Stimulated activated naive CD8-positive, alpha-beta T cell treated with anti-CD3 and anti-CD28 coated beads, Interleukin-15, Interleukin-2, amounts not matched to agents 100 ng/mL and 50 ng/mL, for 24 hours (primary cell): ENCODE data around the gene JPT1.
"Not testable (repeated sequence)": the region's sequence is repeated elsewhere in the genome, so short reads cannot be mapped to it uniquely, and the experiment has no call there.

Source experiments
- H3K27ac Mint-ChIP-seq: one replicate; pipeline ENCODE4 v1.8.0; 2021; ENCODE audit warnings: mild to moderate bottlenecking, mixed read lengths
- H3K27me3 Mint-ChIP-seq: one replicate; pipeline ENCODE4 v1.8.0; 2021; ENCODE audit warnings: mixed read lengths
- H3K36me3 Mint-ChIP-seq: one replicate; pipeline ENCODE4 v1.8.0; 2021; ENCODE audit warnings: low read depth, mixed read lengths
- H3K4me1 Mint-ChIP-seq: one replicate; pipeline ENCODE4 v1.8.0; 2021; ENCODE audit warnings: low read depth, mixed read lengths
- H3K4me3 Mint-ChIP-seq: one replicate; pipeline ENCODE4 v1.8.0; 2021; ENCODE audit warnings: mild to moderate bottlenecking, mixed read lengths
- H3K9me3 Mint-ChIP-seq: one replicate; pipeline ENCODE4 v1.8.0; 2021; ENCODE audit warnings: mixed read lengths

JPT1 gene

GRCh38 chr17:75144816-75145512, 9.3 kb downstream of the JPT1 start:
- peaks cover 75% of the 10 kb centered on the region for H3K36me3 Mint-ChIP-seq
- H3K4me3 Mint-ChIP-seq, result no peak overlapping the region
- H3K27ac Mint-ChIP-seq, result no peak overlapping the region
- H3K4me1 Mint-ChIP-seq, result peaks cover 13% of the 10 kb centered on the region
- no peaks in the 10 kb centered on the region for H3K27me3 Mint-ChIP-seq
- H3K9me3 Mint-ChIP-seq, result no peaks in the 10 kb centered on the region

DNA sequence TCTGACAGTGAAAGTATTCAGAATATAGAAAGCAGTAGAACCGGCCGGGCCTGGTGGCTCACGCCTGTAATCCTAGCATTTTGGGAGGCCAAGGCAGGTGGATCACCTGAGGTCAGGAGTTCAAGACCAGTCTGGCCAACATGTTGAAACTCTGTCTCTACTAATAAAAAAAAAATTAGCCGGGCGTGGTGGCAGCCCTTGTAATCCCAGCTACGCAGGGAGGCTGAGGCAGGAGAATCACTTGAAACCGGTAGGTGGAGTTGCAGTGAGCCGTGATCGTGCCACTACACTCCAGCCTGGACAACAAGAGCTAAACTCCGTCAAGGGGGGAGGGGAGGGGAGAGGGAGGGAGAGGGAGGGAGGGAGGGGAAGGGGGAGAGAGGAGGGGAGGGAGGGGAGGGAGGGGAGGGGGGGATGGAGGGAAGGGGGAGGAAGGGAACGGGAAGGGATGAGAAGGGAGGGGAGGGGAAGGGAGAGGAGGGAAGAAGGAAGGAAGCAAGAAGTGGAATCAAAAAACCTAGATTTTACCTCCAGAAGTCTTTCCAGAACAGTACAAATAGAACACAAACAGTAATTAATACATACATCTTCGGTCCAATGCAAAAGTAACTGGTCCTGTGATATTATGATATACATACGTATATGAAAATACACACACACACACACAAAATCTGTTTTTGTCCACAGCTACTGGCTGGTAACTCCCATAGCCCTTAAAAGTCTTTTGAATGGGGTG, 11.9 kb downstream of the JPT1 start:
- Mint-ChIP-seq H3K36me3 (peaks cover 61% of the 10 kb centered on the region), H3K27me3 (no peaks in the 10 kb centered on the region)

DNA sequence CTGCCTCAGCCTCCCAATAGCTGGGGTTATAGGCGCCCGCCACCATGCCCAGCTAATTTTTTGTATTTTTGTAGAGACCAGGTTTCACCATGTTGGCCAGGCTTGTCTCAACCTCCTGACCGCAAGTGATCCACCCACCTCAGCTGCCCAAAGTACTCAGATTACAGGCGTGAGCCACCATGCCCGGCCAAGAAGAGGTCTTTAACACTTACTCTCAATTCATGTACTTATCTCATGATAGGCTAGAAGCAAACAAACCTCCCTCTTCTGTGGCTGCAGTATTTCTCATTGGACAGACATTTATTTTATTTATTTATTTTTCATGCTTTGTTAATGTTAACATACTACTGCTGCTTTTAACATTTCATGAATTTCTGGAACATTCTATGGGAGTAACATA, 15.8 kb downstream of the JPT1 start:
- Mint-ChIP-seq H3K27me3 (no peaks in the 10 kb centered on the region), H3K27ac (no peak overlapping the region), H3K4me1 (peaks cover 8% of the 10 kb centered on the region), H3K4me3 (no peak overlapping the region), H3K36me3 (peaks cover 44% of the 10 kb centered on the region), H3K9me3 (no peaks in the 10 kb centered on the region)

More for the DNA sequence above, 11.9 kb downstream of the JPT1 start:
- no peaks in the 10 kb centered on the region for H3K9me3 Mint-ChIP-seq
- H3K4me3 Mint-ChIP-seq, result no peak overlapping the region
- peaks cover 8% of the 10 kb centered on the region for H3K4me1 Mint-ChIP-seq
- no peak overlapping the region for H3K27ac Mint-ChIP-seq

DNA sequence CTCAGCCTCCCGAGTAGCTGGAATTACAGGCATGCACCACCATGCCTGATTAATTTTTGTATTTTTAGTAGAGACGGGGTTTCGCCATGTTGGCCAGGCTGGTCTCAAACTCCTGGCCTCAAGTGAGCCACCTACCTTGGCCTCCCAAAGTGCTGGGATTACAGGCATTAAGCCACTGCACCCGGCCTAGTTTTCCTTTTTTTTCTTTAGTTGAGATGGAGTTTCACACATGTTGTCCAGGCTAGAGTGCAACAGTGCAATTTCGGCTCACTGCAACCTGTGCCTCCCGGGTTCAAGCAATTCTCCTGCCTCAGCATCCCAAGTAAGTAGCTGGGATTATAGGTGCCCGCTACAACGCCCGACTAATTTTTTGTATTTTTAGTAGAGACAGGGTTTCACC, 16.6 kb downstream of the JPT1 start:
- not testable (repeated sequence) for H3K4me3 Mint-ChIP-seq, H3K4me1 Mint-ChIP-seq, H3K27me3 Mint-ChIP-seq, H3K27ac Mint-ChIP-seq, H3K9me3 Mint-ChIP-seq
- H3K36me3 Mint-ChIP-seq, result peaks cover 44% of the 10 kb centered on the region

DNA sequence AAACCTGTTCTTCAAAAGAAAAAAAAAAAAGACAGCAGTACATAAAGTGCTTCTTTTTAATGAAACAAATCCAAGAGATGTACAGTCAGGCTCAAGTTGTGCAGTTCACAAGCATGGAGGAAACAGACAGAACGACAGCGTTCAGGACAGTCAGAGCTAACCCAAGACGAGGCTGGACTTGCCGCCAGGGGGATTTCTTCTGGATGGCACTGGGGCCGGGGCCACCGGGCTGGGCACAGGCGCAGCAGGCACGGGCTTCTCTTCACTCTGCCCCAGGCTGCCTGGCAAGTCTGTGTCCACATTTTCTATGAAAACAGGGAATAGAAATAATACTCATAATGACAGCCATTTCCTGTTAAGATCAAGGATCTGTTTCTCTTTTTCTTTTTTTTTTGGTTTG, 18.4 kb downstream of the JPT1 start:
- Mint-ChIP-seq H3K27me3 (no peaks in the 10 kb centered on the region), H3K36me3 (peaks cover 39% of the 10 kb centered on the region), H3K4me3 (no peak overlapping the region), H3K9me3 (no peaks in the 10 kb centered on the region), H3K4me1 (peaks cover 6% of the 10 kb centered on the region), H3K27ac (peak overlapping the region; percentile 24)

- Mint-ChIP-seq H3K4me3 (no peak overlapping the region), H3K4me1 (peaks cover 8% of the 10 kb centered on the region), H3K9me3 (no peaks in the 10 kb centered on the region), H3K27me3 (no peaks in the 10 kb centered on the region), H3K27ac (peak overlapping the region; percentile 24), H3K36me3 (peaks cover 38% of the 10 kb centered on the region)
Measured at GRCh38 chr17:75135452-75135851, 18.9 kb downstream of the JPT1 start.

- not testable (repeated sequence) for H3K4me3 Mint-ChIP-seq, H3K9me3 Mint-ChIP-seq, H3K27me3 Mint-ChIP-seq, H3K27ac Mint-ChIP-seq
- peaks cover 30% of the 10 kb centered on the region for H3K36me3 Mint-ChIP-seq
- peaks cover 15% of the 10 kb centered on the region for H3K4me1 Mint-ChIP-seq
Measured at GRCh38 chr17:75133607-75134347, 20.5 kb downstream of the JPT1 start.

DNA sequence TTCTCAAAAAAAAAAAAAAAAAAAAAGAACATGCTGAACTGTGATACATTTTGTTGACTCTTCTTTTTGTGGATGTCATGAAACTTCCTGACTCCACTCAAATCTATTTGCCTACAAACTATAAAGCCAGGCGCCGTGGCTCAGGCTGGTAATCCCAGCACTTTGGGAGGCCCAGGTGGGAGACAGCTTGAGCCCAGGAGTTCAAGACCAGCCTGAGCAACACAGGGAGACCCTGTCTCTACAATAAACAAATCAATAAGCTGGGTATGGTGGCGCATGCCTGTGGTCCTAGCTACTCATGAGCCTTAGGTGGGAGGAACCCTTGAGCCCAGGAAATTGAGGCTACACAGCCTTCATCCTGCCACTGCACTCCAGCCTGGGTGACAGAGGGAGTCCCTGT, 21.3 kb downstream of the JPT1 start:
- Mint-ChIP-seq H3K9me3 (no peaks in the 10 kb centered on the region), H3K27ac (no peak overlapping the region), H3K36me3 (peaks cover 30% of the 10 kb centered on the region), H3K4me1 (peaks cover 15% of the 10 kb centered on the region), H3K4me3 (no peak overlapping the region), H3K27me3 (no peaks in the 10 kb centered on the region)

GRCh38 chr17:75132018-75133000, 22.0 kb downstream of the JPT1 start:
- not testable (repeated sequence) for H3K27me3 Mint-ChIP-seq, H3K9me3 Mint-ChIP-seq
- Mint-ChIP-seq H3K36me3 (peaks cover 30% of the 10 kb centered on the region), H3K4me1 (peaks cover 15% of the 10 kb centered on the region), H3K4me3 (peak overlapping the region; percentile 87), H3K27ac (peak overlapping the region; percentile 91)

DNA sequence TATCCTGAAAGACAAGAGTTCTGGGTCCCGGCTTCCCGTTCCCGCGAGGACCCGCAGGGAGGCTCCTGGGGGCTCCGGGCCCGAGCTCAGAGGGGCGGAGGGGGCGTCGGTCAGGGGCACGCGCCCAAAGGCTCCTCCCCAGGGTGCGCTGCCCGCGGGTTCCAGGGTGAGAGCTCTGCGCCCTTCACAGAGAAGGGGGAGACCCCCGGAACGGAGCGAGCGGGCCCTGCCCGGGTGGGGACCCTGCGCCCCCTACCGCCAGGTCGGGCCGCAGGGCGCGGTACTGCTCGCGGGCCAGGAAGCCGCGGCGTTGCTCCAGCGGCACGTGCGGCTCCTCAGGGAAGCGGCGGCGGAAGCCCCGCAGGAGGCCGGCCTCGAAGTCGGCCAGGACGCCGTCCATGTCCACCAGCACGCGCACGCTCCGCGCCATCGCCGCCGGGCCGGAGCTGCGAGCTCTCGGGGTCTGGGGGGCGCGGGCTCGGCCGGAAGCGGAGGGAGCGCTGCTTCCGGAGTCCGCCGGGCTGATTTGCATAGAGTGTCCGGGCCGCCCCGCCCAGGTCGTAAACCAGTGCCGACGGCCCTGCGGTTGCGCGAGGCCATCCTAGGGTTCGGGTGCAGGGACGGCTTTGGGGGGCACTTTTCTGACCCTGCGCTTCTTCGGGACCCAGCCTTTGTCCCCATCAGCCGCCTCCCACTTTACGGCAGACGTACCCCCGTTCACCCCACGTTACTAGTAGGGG, 22.9 kb downstream of the JPT1 start, which contains the start of gene NT5C:
Gene NT5C, minus strand, starts transcription at position 465 of the 740 bp plus-strand sequence. Its CDS starts 35 bp downstream, at position 430.
- Mint-ChIP-seq H3K27ac (peak within 1 kb of the TSS; percentile 91), H3K4me3 (peak within 1 kb of the TSS; percentile 87), H3K9me3 (no peaks in the 10 kb centered on the region), H3K27me3 (no peaks in the 10 kb centered on the region), H3K4me1 (peaks cover 16% of the 10 kb centered on the region), H3K36me3 (peaks cover 26% of the 10 kb centered on the region)

DNA sequence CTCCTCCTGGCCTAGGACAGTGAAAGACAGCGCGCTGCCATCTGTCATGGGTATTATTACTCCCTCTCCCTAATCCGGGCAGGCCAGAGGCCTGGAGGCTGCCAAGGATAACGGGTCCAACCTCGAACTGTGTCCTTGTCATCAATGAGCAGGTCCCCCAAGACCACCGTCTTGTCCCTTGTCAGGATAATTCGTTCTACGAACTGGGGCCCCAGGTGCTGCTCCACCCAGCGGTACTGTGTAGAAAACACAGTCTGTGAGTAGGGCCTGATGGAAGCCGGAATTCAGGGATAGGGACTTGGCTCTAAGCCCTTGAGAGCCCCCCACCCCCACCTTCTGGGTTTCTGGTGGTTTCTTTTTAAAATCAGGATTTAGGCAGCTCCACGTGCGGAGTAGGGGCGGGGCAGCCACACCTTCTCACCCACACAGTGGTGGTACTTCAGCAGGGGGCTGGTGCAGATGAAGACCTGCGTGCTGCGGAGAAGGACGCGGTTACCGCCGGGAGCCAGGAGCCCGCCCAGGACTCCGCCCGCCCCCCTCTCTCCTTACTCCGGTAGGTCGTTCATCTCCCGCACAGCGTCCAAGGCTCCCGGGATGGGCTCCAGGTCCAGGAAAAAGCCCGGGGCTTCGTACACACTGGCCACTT, 23.6 kb downstream of the JPT1 start:
- H3K36me3 Mint-ChIP-seq, result peaks cover 20% of the 10 kb centered on the region
- peaks cover 23% of the 10 kb centered on the region for H3K4me1 Mint-ChIP-seq
- H3K9me3 Mint-ChIP-seq, result no peaks in the 10 kb centered on the region

DNA sequence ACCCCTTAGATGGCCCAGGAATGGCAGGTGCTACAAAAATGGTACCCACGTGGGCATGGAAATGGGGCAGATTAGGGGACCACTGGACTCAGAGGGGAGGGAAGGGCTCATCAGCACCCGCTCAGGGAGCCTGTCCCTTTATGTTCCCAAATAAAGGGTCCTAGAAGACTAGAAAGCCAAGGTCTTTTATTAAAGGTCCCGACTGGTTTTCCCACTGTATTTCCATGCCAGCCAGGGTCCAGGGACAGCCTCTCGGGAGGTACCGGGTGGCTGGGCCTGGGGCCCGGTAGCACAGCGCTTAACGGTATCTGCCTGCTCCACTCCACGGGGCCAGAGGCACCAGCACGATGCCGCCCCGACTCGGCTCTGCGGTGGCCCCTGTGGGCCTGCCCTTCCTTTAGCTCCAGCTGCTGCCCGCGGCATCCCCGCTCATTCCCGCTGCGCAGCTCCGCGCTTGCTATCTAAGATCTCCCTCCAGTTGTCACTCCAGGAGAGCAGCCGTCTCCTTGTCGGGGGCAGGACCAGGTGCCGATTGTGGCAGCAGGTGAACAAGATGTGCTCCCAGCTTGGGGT, 24.2 kb downstream of the JPT1 start:
- H3K27ac Mint-ChIP-seq, result peak overlapping the region; percentile 84

More for the DNA sequence above, 23.6 kb downstream of the JPT1 start:
- Mint-ChIP-seq H3K4me3 (peak overlapping the region; percentile 87), H3K27ac (peak overlapping the region; percentile 84), H3K27me3 (no peaks in the 10 kb centered on the region)

DNA sequence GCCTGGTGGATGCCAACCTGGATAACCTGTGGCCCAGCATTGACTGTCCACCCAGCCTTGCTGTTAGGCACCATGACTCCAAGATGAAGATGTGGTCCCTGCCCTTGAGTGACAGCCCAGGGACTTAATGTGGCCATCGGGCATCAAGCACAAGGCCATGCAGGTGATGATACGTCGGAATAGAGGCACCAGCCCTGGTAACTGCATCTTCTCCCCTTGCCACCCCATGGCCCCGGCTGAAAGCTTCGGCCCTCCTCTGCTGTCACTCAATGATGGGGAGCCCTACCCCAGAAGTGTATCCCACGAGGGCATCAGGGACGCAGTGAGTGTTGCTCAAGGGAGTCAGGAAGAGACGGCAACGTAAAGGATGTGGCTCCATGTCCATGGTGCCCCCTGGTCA, 24.7 kb downstream of the JPT1 start:
- peak overlapping the region; percentile 60 for H3K4me3 Mint-ChIP-seq
- no peaks in the 10 kb centered on the region for H3K27me3 Mint-ChIP-seq
- H3K4me1 Mint-ChIP-seq, result peaks cover 32% of the 10 kb centered on the region
- H3K9me3 Mint-ChIP-seq, result no peaks in the 10 kb centered on the region
- H3K27ac Mint-ChIP-seq, result peak overlapping the region; percentile 31
- peaks cover 14% of the 10 kb centered on the region for H3K36me3 Mint-ChIP-seq

More for the DNA sequence above, 24.2 kb downstream of the JPT1 start:
- H3K4me1 Mint-ChIP-seq, result peaks cover 26% of the 10 kb centered on the region
- no peaks in the 10 kb centered on the region for H3K27me3 Mint-ChIP-seq
- peaks cover 18% of the 10 kb centered on the region for H3K36me3 Mint-ChIP-seq
- H3K9me3 Mint-ChIP-seq, result no peaks in the 10 kb centered on the region
- peak overlapping the region; percentile 87 for H3K4me3 Mint-ChIP-seq
